H1 (cell line): ENCODE results near the gene TSPAN9. TPM values are rescaled to one million over a fixed set of nuclear protein-coding genes. Genes with fewer than 3 reads are reported as not detected.

Experiments
- ATF2 ChIP-seq: IDR thresholded peaks from 2 replicates; pipeline ENCODE4 v1.6.1; 2012; ENCODE audit warnings: low read length, inconsistent platforms
- CBX5 ChIP-seq: fragments of 300-800, 300-1000 bp; sonication (generic); IDR thresholded peaks from 2 replicates; pipeline ENCODE4 v1.7.1; 2016; ENCODE audit warnings: antibody characterized with exemption, low read length, low read depth
- CHD2 ChIP-seq: IDR thresholded peaks from 2 replicates; pipeline ENCODE4 v1.6.1; 2012; ENCODE audit warnings: low read length, improper control_type of control experiment
- GABPA ChIP-seq: IDR thresholded peaks from 2 replicates; pipeline ENCODE4 v1.6.1; 2011; ENCODE audit warnings: mild to moderate bottlenecking, low read length, moderate library complexity, borderline replicate concordance; ENCODE audit not compliant: insufficient read depth
- GTF2F1 ChIP-seq: IDR thresholded peaks from 2 replicates; pipeline ENCODE4 v1.6.1; 2012; ENCODE audit warnings: low read depth, low read length, improper control_type of control experiment, borderline replicate concordance
- SUZ12 ChIP-seq: fragments of 200-600 bp; sonication (generic); IDR thresholded peaks from 2 replicates; pipeline ENCODE4 v1.6.1; 2012; ENCODE audit warnings: mild to moderate bottlenecking, inconsistent platforms, low read length, moderate library complexity, mixed read lengths
- TAF1 ChIP-seq: IDR thresholded peaks from 2 replicates; pipeline ENCODE4 v1.6.1; 2011; ENCODE audit warnings: mild to moderate bottlenecking, low read depth, low read length
- polyA plus RNA-seq, 7 experiments: library from polyadenylated mRNA; depleted of rRNA in 3 of 7; stranded (reverse) in 5 of 7; unstranded in 2 of 7; fragments of >200 nt in 5 of 7; fragments of 200-250 nt in 2 of 7; gene quantifications; 1 replicate in 5 of 7; 2 replicates in 1 of 7; 4 replicates in 1 of 7; pipeline versions ENCODE4 v1.2.1 to v1.2.3, GENCODE V29; 2011 to 2013; ENCODE audit warnings: missing spikeins in 2 of 7, mixed read lengths in 2 of 7
- total RNA-seq: library from RNA; stranded (reverse); fragmentation: NEBNext Ultra II Directional; extraction: Animal tissue kit (Norgen Biotek cat#: 25700); gene quantifications from 2 replicates; pipeline ENCODE4 v1.2.1, GENCODE V29; 2021

The TSPAN9 gene
- total and polyA plus RNA-seq, 2 of the 8 experiments (the other 6 are each of a cell fraction or from before 2014, with no cell fraction given) = 11.5 to 29.1 TPM

GRCh38 chr12:3049176-3049575 lies 28.0 kb upstream of the TSPAN9 start (continued):
- TF ChIP-seq GTF2F1 = no peak
- TF ChIP-seq TAF1 = no peak
- TF ChIP-seq SUZ12 = no peak
- TF ChIP-seq GABPA = no peak
- no peak for TF ChIP-seq ATF2
- TF ChIP-seq CHD2 = no peak
- no peak for TF ChIP-seq CBX5
